H1 (cell line): ENCODE data around the gene LIPC.

Experiments used
- EZH2 ChIP-seq: fragments of 200-600 bp; sonication (generic); IDR thresholded peaks from 2 replicates; pipeline ENCODE4 v1.7.1; 2012; ENCODE audit warnings: low read depth, mild to moderate bottlenecking, moderate library complexity, low read length, inconsistent platforms; ENCODE audit not compliant: severe bottlenecking
- POLR2AphosphoS5 ChIP-seq: IDR thresholded peaks from 2 replicates; pipeline ENCODE4 v1.6.1; 2011; ENCODE audit warnings: low read depth, low read length

GRCh38 chr15:58444056-58444455 lies 12.3 kb downstream of the LIPC start:
- TF ChIP-seq POLR2AphosphoS5 (no peak), EZH2 (no peak)
